Progenitor cell of endocrine pancreas (in vitro differentiated cells): ENCODE measurements around the gene TP53I11. TPM values are rescaled to one million over a fixed set of nuclear protein-coding genes. Genes with fewer than 3 reads are reported as not detected.

Experiments
- DNase-seq: peaks from one replicate; pipeline ENCODE4 v3.0.0; 2021; ENCODE audit warnings: low spot score; ENCODE audit not compliant: unreplicated experiment
- H3K27ac Mint-ChIP-seq: 2 replicates; pipeline ENCODE4 v1.8.0; 2021; ENCODE audit warnings: mild to moderate bottlenecking, moderate library complexity, mixed read lengths
- H3K27me3 Mint-ChIP-seq: 2 replicates; pipeline ENCODE4 v1.8.0; 2021; ENCODE audit warnings: mixed read lengths
- H3K36me3 Mint-ChIP-seq: 2 replicates; pipeline ENCODE4 v1.8.0; 2022; ENCODE audit warnings: mixed read lengths; ENCODE audit not compliant: insufficient read depth
- H3K4me1 Mint-ChIP-seq: 2 replicates; pipeline ENCODE4 v1.8.0; 2021; ENCODE audit warnings: low read depth, mixed read lengths
- H3K4me3 Mint-ChIP-seq: 2 replicates; pipeline ENCODE4 v1.8.0; 2021; ENCODE audit warnings: low read depth, mild to moderate bottlenecking, moderate library complexity, mixed read lengths
- H3K9me3 Mint-ChIP-seq: 2 replicates; pipeline ENCODE4 v1.8.0; 2021; ENCODE audit warnings: low read depth, mixed read lengths
- total RNA-seq: library from RNA; stranded (reverse); gene quantifications from 2 replicates; pipeline ENCODE4 v1.2.1, GENCODE V29; 2021
- TF ChIP-seq, protein P1 (sequence below): fragments of 200-600 bp; sonication (generic); IDR thresholded peaks from one replicate; pipeline ENCODE4 v1.5.0; 2021; ENCODE audit warnings: antibody characterized with exemption, mild to moderate bottlenecking; ENCODE audit not compliant: unreplicated experiment

The TP53I11 gene
- total RNA-seq, 1 donor from 2014 or later = 82.8 TPM

- Mint-ChIP-seq H3K27me3 (no peaks in the 10 kb centered on the region), H3K4me1 (peaks cover 4% of the 10 kb centered on the region), H3K4me3 (no peak overlapping the region), H3K36me3 (no peaks in the 10 kb centered on the region), H3K27ac (no peak overlapping the region), H3K9me3 (no peaks in the 10 kb centered on the region)
- DNase-seq = no peak
- TF ChIP-seq, protein P1, sequence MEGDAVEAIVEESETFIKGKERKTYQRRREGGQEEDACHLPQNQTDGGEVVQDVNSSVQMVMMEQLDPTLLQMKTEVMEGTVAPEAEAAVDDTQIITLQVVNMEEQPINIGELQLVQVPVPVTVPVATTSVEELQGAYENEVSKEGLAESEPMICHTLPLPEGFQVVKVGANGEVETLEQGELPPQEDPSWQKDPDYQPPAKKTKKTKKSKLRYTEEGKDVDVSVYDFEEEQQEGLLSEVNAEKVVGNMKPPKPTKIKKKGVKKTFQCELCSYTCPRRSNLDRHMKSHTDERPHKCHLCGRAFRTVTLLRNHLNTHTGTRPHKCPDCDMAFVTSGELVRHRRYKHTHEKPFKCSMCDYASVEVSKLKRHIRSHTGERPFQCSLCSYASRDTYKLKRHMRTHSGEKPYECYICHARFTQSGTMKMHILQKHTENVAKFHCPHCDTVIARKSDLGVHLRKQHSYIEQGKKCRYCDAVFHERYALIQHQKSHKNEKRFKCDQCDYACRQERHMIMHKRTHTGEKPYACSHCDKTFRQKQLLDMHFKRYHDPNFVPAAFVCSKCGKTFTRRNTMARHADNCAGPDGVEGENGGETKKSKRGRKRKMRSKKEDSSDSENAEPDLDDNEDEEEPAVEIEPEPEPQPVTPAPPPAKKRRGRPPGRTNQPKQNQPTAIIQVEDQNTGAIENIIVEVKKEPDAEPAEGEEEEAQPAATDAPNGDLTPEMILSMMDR = no peak
These were observed 27.7 kb upstream of the TP53I11 start for GRCh38 chr11:44978274-44978960.

GRCh38 chr11:44977493-44977984, 26.9 kb upstream of the TP53I11 start:
- peak overlapping the region; percentile 10 for H3K27ac Mint-ChIP-seq
- no peaks in the 10 kb centered on the region for H3K9me3 Mint-ChIP-seq
- H3K4me1 Mint-ChIP-seq = peaks cover 4% of the 10 kb centered on the region
- TF ChIP-seq, protein P1 = peak; percentile 36
- peaks cover 2% of the 10 kb centered on the region for H3K27me3 Mint-ChIP-seq
- no peak overlapping the region for H3K4me3 Mint-ChIP-seq
- no peaks in the 10 kb centered on the region for H3K36me3 Mint-ChIP-seq
- DNase-seq = no peak

- Mint-ChIP-seq H3K4me1 (peaks cover 4% of the 10 kb centered on the region), H3K4me3 (no peak overlapping the region), H3K27ac (no peak overlapping the region), H3K9me3 (no peaks in the 10 kb centered on the region), H3K36me3 (no peaks in the 10 kb centered on the region), H3K27me3 (peaks cover 5% of the 10 kb centered on the region)
- DNase-seq = no peak
- TF ChIP-seq, protein P1 = no peak
These were observed 25.9 kb upstream of the TP53I11 start for GRCh38 chr11:44976576-44976975.

DNA sequence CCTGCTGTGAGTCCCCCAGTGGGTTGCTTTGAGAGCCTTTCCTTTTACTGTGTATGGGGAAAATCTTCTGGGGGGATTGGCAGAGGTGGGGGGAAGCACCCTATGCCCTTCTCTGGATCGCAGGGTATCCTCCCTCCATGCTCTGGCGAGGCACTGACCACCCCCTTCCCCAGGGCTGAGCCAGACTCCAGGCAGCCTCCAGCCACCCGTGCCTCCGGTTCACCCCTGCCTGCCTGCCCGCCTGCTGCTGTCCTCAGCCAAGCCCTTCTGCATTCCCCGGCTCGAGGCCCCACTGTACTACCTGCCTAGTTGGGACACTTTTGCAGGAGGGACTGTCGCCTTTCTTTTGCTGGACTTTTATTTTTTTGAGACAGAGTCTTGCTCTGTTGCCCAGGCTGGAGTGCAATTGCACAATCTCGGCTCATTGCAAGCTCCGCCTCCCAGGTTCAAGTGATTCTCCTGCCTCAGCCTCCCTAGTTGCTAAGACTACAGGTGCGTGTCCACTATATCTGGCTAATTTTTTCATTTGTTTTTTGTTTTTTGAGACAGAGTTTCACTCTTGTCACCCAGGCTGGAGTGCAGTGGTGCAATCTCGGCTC, 23.8 kb upstream of the TP53I11 start:
- no peaks in the 10 kb centered on the region for H3K9me3 Mint-ChIP-seq
- H3K4me3 Mint-ChIP-seq = no peak overlapping the region
- TF ChIP-seq, protein P1 = no peak
- H3K36me3 Mint-ChIP-seq = no peaks in the 10 kb centered on the region
- H3K27me3 Mint-ChIP-seq = peaks cover 8% of the 10 kb centered on the region
- no peak overlapping the region for H3K27ac Mint-ChIP-seq
- no peak for DNase-seq
- peaks cover 9% of the 10 kb centered on the region for H3K4me1 Mint-ChIP-seq

DNA sequence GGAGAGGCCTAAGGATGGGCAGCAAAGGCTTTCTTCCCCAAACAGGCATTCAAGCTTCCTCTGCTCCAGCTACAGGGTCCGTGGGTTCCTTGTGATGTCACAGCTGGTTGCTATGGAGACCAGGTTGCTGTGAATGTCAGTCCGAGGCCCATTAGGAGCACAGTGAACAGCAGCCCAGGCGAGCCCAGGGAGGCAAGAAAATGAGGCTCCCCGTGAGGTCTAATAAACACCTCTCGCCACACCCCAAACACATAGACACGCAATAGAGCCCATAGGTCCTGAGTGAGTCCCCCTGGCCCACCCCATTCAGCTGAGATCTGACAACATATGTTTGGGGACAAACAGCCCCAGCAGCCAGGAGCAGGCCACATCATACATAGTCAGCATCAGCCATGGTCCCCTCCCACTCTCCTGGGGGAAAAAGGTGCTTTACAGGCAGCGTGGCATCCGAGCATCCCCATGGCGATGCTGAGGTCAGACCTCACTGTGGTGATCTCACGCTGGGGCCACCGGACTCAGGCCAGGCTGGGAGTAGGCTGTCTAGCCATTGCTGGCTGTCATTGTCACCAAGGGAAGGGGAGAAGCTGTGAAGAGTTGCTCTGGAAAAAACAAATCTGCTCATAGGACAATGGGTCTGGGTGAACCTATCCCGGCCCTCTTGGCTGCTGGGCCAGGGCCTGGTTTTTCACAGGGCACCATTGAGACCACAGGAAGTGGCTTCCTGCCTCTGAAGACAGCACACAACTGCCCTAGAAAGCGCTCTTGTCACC, 23.1 kb upstream of the TP53I11 start:
- Mint-ChIP-seq H3K4me3 (no peak overlapping the region), H3K36me3 (no peaks in the 10 kb centered on the region), H3K4me1 (peaks cover 9% of the 10 kb centered on the region), H3K27ac (no peak overlapping the region), H3K9me3 (no peaks in the 10 kb centered on the region), H3K27me3 (peaks cover 8% of the 10 kb centered on the region)
- DNase-seq = no peak
- TF ChIP-seq, protein P1 = no peak
